HCT116 (cell line): ENCODE measurements around the gene GPR146. TPM values are rescaled to one million over a fixed set of nuclear protein-coding genes. Genes with fewer than 3 reads are reported as not detected.
A peak's percentile ranks its signal among the peaks of the same experiment; 100 is the strongest.

Experiments used
- ATAC-seq: fragments of 200-7000 bp; cut with Tn5 transposase; 2 replicates; pipeline ENCODE4 v1.9.1; 2020; ENCODE audit warnings: mild to moderate bottlenecking, moderate library complexity
- BruUV-seq: library from RNA; stranded (reverse); fragments of 400-500 nt; replicated peaks from 2 replicates; lab custom pipeline; 2021; lab: Mats Ljungman, UMichigan
- CTCF ChIA-PET: fragments of 300-600 bp; sonication (Branson Sonifier 250); formaldehyde crosslinking; loops from one replicate; lab custom pipeline; 2021; ENCODE audit warnings: antibody characterized with exemption; lab: Charles Lee
- POLR2A ChIA-PET: fragments of 300-600, 350-600 bp; sonication (Branson Sonifier 250); formaldehyde crosslinking; loops from one replicate; lab custom pipeline; 2021; ENCODE audit warnings: antibody characterized with exemption; lab: Charles Lee
- RAD21 ChIA-PET, 2 experiments: fragments of 300-600 bp; sonication (Branson Sonifier 250); formaldehyde crosslinking; loops; one replicate each; lab custom pipeline; 2023; ENCODE audit warnings: low total read pairs in 2 of 2; ENCODE audit not compliant: uncharacterized antibody in 2 of 2, unreplicated experiment in 2 of 2, low non-redundant PET in 1 of 2; lab: Charles Lee
- DNase-seq: peaks from one replicate; pipeline ENCODE4 v3.0.0-alpha.2; 2010; ENCODE audit warnings: low read depth, low spot score
- H2AFZ ChIP-seq: fragments of 200-600 bp; shearing (Covaris generic), sonication (generic); 2 replicates; pipeline ENCODE4 v1.6.1; 2017; ENCODE audit warnings: low read depth, mixed run types, mixed read lengths, antibody characterized with exemption, low read length; ENCODE audit not compliant: poor library complexity, severe bottlenecking
- H3K27ac ChIP-seq: 2 replicates; pipeline ENCODE4 v1.5.1; 2012; ENCODE audit warnings: low read depth, low read length
- H3K27me3 ChIP-seq: fragments of 200-600 bp; sonication (generic); 2 replicates; pipeline ENCODE4 v1.6.1; 2016; ENCODE audit warnings: mixed run types, low read length, mixed read lengths; ENCODE audit not compliant: insufficient read depth
- H3K36me3 ChIP-seq, 2 experiments: fragments of 200-500 bp in 1 of 2; fragments of 200-600 bp in 1 of 2; sonication (Bioruptor generic) in 1 of 2; sonication (generic) in 1 of 2; 2 replicates each; pipeline versions ENCODE4 v1.5.1 to v1.6.1; 2014 to 2016; ENCODE audit warnings: low read length in 2 of 2, inconsistent platforms in 1 of 2, mixed read lengths in 1 of 2, mixed run types in 1 of 2; ENCODE audit not compliant: insufficient read depth in 2 of 2, control insufficient read depth in 1 of 2
- H3K4me1 ChIP-seq, 2 experiments: fragments of 200-600 bp in 1 of 2; sonication (generic) in 1 of 2; 2 replicates each; pipeline versions ENCODE4 v1.5.1 to v1.6.1; 2012 to 2017; ENCODE audit warnings: low read length in 2 of 2, inconsistent platforms in 1 of 2, mild to moderate bottlenecking in 1 of 2, mixed read lengths in 1 of 2, mixed run types in 1 of 2, moderate library complexity in 1 of 2; ENCODE audit not compliant: insufficient read depth in 2 of 2, control insufficient read depth in 1 of 2
- H3K4me2 ChIP-seq: fragments of 200-600 bp; sonication (generic); 2 replicates; pipeline ENCODE4 v1.6.1; 2017; ENCODE audit warnings: mixed run types, low read length, mixed read lengths
- H3K4me3 ChIP-seq, 2 experiments: fragments of 200-600 bp in 1 of 2; sonication (generic) in 1 of 2; replicated peaks in 1 of 2; 2 replicates each; pipeline ENCODE4 v1.5.1; 2011 to 2016; ENCODE audit warnings: low read length in 2 of 2, control low read depth in 1 of 2, low read depth in 1 of 2, mild to moderate bottlenecking in 1 of 2, mixed read lengths in 1 of 2, mixed run types in 1 of 2
- H3K79me2 ChIP-seq: fragments of 200-600 bp; sonication (generic); 2 replicates; pipeline ENCODE4 v1.6.1; 2017; ENCODE audit warnings: mild to moderate bottlenecking, mixed run types, low read length, moderate library complexity, mixed read lengths; ENCODE audit not compliant: insufficient read depth
- H3K9ac ChIP-seq: fragments of 200-600 bp; sonication (generic); 2 replicates; pipeline ENCODE4 v1.6.1; 2016; ENCODE audit warnings: low read length, mixed read lengths
- H3K9me2 ChIP-seq: fragments of 200-600 bp; sonication (generic), shearing (Covaris generic); 2 replicates; pipeline ENCODE4 v1.6.1; 2017; ENCODE audit warnings: mixed run types, mild to moderate bottlenecking, moderate library complexity; ENCODE audit not compliant: insufficient read depth
- H3K9me3 ChIP-seq, 2 experiments: fragments of 200-500 bp in 1 of 2; fragments of 200-600 bp in 1 of 2; sonication (Bioruptor generic) in 1 of 2; sonication (generic) in 1 of 2; 2 replicates each; pipeline ENCODE4 v1.6.1; 2014 to 2017; ENCODE audit warnings: low read length in 2 of 2, mixed read lengths in 2 of 2, inconsistent platforms in 1 of 2, low read depth in 1 of 2, mild to moderate bottlenecking in 1 of 2, mixed run types in 1 of 2, moderate library complexity in 1 of 2; ENCODE audit not compliant: control insufficient read depth in 1 of 2, insufficient read depth in 1 of 2
- H4K20me1 ChIP-seq: fragments of 200-600 bp; sonication (generic), shearing (Covaris generic); 2 replicates; pipeline ENCODE4 v1.6.1; 2017; ENCODE audit warnings: mixed run types, mild to moderate bottlenecking, moderate library complexity; ENCODE audit not compliant: insufficient read depth
- CEBPB ChIP-seq: IDR thresholded peaks from 2 replicates; pipeline ENCODE4 v1.6.1; 2012; ENCODE audit warnings: low read depth
- ELF1 ChIP-seq: IDR thresholded peaks from 2 replicates; pipeline ENCODE4 v1.6.1; 2012; ENCODE audit warnings: low read depth, borderline replicate concordance
- EZH2 ChIP-seq: fragments of 200-600 bp; sonication (generic); IDR thresholded peaks from 2 replicates; pipeline ENCODE4 v1.6.1; 2017; ENCODE audit warnings: antibody characterized with exemption, mixed run types
- FOSL1 ChIP-seq: IDR thresholded peaks from 2 replicates; pipeline ENCODE4 v1.6.1; 2012; ENCODE audit warnings: low read depth
- RAD21 ChIP-seq: IDR thresholded peaks from 2 replicates; pipeline ENCODE4 v1.6.1; 2012; ENCODE audit warnings: low read depth, mild to moderate bottlenecking
- TCF7L2 ChIP-seq: IDR thresholded peaks from 2 replicates; pipeline ENCODE4 v1.7.0; 2011; ENCODE audit warnings: borderline replicate concordance, inconsistent platforms; ENCODE audit not compliant: insufficient read depth, insufficient read length; ENCODE audit errors: extremely low read depth
- YY1 ChIP-seq: IDR thresholded peaks from 2 replicates; pipeline ENCODE4 v1.6.1; 2011; ENCODE audit warnings: low read length, low read depth, moderate library complexity, mild to moderate bottlenecking; ENCODE audit not compliant: insufficient replicate concordance; ENCODE audit errors: extremely low read depth
- ZFX ChIP-seq: fragments of 450-650 bp; IDR thresholded peaks from 2 replicates; pipeline ENCODE4 v1.6.1; 2017
- intact Hi-C: fragments of 100-400 bp; cut with micrococcal nuclease; formaldehyde crosslinking; loops from 2 replicates; pipeline ENCODE4 v1.10.0; 2022
- total RNA-seq: library from RNA; stranded (reverse); gene quantifications from one replicate; pipeline ENCODE4 v1.2.1, GENCODE V29; 2021; ENCODE audit not compliant: unreplicated experiment
- TF ChIP-seq, protein P1 (sequence below): IDR thresholded peaks from 2 replicates; pipeline ENCODE4 v1.6.1; 2012
- TF ChIP-seq, protein P2 (sequence below): IDR thresholded peaks from 2 replicates; pipeline ENCODE4 v1.6.1; 2011; ENCODE audit warnings: mild to moderate bottlenecking, low read length, moderate library complexity; ENCODE audit not compliant: insufficient replicate concordance; ENCODE audit errors: extremely low read depth

GPR146 gene
- total RNA-seq, 1 experiment from 2014 or later, result 2.4 TPM

DNA sequence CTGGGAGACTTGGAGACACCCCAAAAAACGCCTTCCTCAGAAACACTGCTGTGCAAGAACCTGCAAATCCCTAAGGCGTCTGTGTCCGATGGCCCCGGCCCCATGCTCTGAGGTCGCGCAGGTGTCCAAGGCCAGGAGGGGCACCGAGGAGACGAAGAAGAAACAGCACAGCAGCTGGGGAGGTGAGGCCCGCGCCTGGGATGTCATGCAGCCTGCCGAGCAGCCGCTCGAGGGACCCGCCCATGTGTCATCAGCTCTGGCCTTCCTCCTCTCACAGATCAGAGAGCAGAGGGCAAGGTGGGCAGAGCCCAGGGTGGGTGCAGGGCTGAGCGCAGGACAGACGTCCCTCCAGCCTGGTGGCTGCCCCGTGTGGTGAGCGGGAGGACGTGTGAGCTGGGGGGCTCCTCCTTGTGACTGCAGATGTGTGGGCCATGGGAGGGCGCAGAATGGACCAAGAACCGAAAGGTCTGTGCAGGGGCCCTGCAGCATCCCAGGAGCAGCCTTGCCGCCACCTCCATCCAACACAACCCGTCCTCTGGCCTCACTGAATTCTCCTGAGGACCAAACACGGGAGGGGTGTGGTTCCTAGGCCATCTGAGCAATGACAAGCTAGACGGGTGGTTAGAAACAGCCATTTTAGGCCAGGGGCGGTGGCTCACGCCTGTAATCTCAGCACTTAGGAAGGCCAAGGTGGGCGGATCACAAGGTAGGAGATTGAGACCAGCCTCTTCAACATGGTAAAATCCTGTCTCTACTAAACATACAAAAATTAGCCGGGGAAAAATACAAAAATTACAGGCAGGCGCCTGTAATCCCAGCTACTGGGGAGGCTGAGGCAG, 30.5 kb downstream of the GPR146 start:
- CTCF ChIA-PET, result interaction anchor here (1.2 kb wide), 1 partner anchor 9 kb away, joined by 6 read pairs; no protein-coding TSS in a partner anchor
- TF ChIP-seq, protein P1, sequence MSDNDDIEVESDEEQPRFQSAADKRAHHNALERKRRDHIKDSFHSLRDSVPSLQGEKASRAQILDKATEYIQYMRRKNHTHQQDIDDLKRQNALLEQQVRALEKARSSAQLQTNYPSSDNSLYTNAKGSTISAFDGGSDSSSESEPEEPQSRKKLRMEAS, result no peak
- TF ChIP-seq FOSL1, result no peak
- TF ChIP-seq, protein P2, sequence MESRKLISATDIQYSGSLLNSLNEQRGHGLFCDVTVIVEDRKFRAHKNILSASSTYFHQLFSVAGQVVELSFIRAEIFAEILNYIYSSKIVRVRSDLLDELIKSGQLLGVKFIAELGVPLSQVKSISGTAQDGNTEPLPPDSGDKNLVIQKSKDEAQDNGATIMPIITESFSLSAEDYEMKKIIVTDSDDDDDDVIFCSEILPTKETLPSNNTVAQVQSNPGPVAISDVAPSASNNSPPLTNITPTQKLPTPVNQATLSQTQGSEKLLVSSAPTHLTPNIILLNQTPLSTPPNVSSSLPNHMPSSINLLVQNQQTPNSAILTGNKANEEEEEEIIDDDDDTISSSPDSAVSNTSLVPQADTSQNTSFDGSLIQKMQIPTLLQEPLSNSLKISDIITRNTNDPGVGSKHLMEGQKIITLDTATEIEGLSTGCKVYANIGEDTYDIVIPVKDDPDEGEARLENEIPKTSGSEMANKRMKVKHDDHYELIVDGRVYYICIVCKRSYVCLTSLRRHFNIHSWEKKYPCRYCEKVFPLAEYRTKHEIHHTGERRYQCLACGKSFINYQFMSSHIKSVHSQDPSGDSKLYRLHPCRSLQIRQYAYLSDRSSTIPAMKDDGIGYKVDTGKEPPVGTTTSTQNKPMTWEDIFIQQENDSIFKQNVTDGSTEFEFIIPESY, result no peak
- TF ChIP-seq EZH2, result no peak
- TF ChIP-seq ELF1, result no peak
- TF ChIP-seq CEBPB, result no peak
- no peak for TF ChIP-seq TCF7L2
- TF ChIP-seq RAD21, result no peak
- TF ChIP-seq YY1, result no peak
- no peak for TF ChIP-seq ZFX
- H3K9me3 ChIP-seq, result peaks cover 0 to 4% of the 10 kb centered on the region in 2 experiments; a peak in 1 of 4 replicates
- no peaks in the 10 kb centered on the region for H3K79me2 ChIP-seq
- H3K4me1 ChIP-seq, result peaks cover 0 to 5% of the 10 kb centered on the region in 2 experiments; a peak in 2 of 4 replicates
- H3K9ac ChIP-seq, result no peak overlapping the region
- RAD21 ChIA-PET, result interaction anchor here in 1 of 2 experiments (0.6 kb wide), 1 partner anchor 9 kb away, joined by 9 read pairs; no protein-coding TSS in a partner anchor
- no peak overlapping the region for H3K4me3 ChIP-seq
- H3K36me3 ChIP-seq, result no peaks in the 10 kb centered on the region
- no peak overlapping the region for H3K4me2 ChIP-seq
- intact Hi-C loops, result no loop called here
- H4K20me1 ChIP-seq, result no peaks in the 10 kb centered on the region
- BruUV-seq, result no TSS peak
- no peak overlapping the region for H2AFZ ChIP-seq
- no peaks in the 10 kb centered on the region for H3K27me3 ChIP-seq
- ATAC-seq, result 0 out of 2 replicates have a peak, but pooled peaks have one; percentile 28
- H3K27ac ChIP-seq, result no peak overlapping the region
- no peaks in the 10 kb centered on the region for H3K9me2 ChIP-seq
- DNase-seq, result no peak
- POLR2A ChIA-PET, result no interaction called here
